ENCODE data around the gene ADCYAP1. TPM values are rescaled to one million over a fixed set of nuclear protein-coding genes. Genes with fewer than 3 reads are reported as not detected.

ADCYAP1 gene
- total RNA-seq, 1 donor from 2014 or later, result 1.5 TPM

- no peak for ATAC-seq
- H3K9me3 ChIP-seq, result no peaks in the 10 kb centered on the region
- H3K36me3 ChIP-seq, result no peaks in the 10 kb centered on the region
- no peak for DNase-seq
- TF ChIP-seq, protein P1, sequence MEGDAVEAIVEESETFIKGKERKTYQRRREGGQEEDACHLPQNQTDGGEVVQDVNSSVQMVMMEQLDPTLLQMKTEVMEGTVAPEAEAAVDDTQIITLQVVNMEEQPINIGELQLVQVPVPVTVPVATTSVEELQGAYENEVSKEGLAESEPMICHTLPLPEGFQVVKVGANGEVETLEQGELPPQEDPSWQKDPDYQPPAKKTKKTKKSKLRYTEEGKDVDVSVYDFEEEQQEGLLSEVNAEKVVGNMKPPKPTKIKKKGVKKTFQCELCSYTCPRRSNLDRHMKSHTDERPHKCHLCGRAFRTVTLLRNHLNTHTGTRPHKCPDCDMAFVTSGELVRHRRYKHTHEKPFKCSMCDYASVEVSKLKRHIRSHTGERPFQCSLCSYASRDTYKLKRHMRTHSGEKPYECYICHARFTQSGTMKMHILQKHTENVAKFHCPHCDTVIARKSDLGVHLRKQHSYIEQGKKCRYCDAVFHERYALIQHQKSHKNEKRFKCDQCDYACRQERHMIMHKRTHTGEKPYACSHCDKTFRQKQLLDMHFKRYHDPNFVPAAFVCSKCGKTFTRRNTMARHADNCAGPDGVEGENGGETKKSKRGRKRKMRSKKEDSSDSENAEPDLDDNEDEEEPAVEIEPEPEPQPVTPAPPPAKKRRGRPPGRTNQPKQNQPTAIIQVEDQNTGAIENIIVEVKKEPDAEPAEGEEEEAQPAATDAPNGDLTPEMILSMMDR (IDR thresholded peaks at IDR 0.05), result no peak
- H3K27me3 ChIP-seq, result peaks cover 8% of the 10 kb centered on the region
- intact Hi-C loops (cut with DNase I), result no loop called here
- H3K27ac ChIP-seq, result no peak overlapping the region
- no peaks in the 10 kb centered on the region for H3K4me1 ChIP-seq
- H3K4me3 ChIP-seq, result no peak overlapping the region
Measured at GRCh38 chr18:926946-927345, 22.3 kb downstream of the ADCYAP1 start.

DNA sequence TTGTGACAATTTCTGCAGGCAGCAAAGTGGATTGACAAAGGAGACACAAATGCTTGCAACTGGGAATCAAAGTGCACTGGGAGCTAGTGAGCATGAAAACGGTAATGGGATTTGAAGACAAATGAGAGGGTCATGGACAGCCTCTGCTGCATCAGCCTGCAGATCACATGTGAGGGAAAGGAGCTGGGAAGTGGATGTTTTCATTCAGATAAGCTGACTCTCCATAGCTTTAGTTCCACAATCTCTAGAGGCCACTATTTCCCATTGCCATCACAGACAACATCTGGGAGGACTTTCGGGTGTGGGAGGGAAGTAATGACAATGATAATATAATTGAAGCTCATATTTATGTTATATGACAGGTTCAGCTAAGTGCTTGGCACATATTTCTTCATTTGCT is 28.4 kb downstream of the ADCYAP1 start:
- DNase-seq (no peak), ATAC-seq (no peak)
- H3K4me1 ChIP-seq, result no peaks in the 10 kb centered on the region
- TF ChIP-seq, protein P1 (IDR thresholded peaks at IDR 0.05), result no peak
- intact Hi-C loops (cut with DNase I), result no loop called here
- no peaks in the 10 kb centered on the region for H3K9me3 ChIP-seq
- no peaks in the 10 kb centered on the region for H3K36me3 ChIP-seq
- H3K27ac ChIP-seq, result no peak overlapping the region
- H3K4me3 ChIP-seq, result no peak overlapping the region
- peaks cover 8% of the 10 kb centered on the region for H3K27me3 ChIP-seq

DNA sequence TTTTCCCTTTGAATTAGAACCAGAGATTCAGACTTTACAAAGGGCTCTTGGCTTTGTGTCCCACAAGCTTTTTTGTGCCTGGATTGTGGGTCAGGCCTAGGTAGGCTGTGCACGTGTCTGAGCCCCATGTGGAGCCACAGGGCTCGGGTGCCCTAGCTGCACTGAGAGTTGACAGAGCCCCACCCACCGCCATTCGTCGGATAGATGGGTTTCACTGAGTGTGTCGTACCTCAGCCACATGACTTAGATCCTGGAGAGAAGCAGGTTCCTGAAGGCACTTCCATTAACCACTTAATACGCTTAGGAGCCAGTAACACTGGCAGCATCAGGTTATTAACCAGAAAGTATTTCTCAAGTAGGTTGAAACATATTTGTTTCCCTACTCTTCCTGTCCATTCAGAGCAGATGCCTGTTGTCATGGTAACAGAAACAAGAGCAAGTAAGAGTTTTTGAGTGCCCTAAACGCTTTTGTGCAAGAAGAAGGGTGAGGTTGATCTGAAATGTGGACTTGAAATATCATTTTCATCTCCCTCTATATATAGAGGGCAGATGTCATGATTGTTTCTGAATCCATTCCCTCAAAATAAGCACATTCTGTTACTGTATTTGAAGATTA is 30.0 kb downstream of the ADCYAP1 start:
- Histone ChIP-seq H3K4me3 (no peak overlapping the region), H3K36me3 (no peaks in the 10 kb centered on the region), H3K4me1 (no peaks in the 10 kb centered on the region), H3K9me3 (no peaks in the 10 kb centered on the region), H3K27ac (no peak overlapping the region), H3K27me3 (peaks cover 8% of the 10 kb centered on the region)
- DNase-seq (peak; percentile 63), ATAC-seq (peak; percentile 67)
- TF ChIP-seq, protein P1 (IDR thresholded peaks at IDR 0.05), result no peak
- intact Hi-C loops (cut with DNase I), result no loop called here

DNA sequence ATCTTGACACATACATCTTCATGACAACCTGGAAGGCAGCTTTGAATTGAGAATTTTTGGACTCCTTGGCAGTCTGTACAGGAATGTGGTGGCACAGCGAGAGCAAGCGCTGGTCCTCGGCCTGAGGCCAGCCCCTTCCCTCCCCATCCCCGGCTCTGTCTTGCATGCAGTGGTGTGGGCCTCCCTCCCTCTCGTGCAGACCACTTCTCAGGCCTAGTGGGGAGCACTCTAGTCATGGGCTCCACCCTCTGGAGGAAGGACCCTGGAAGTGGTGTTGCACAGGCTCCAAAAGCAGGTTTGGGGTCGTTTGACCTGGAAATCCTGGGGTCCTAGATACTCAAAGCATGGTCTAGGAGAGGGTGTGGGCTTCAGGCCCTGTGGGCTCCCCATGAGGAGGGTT is 32.3 kb downstream of the ADCYAP1 start:
- TF ChIP-seq, protein P1 (IDR thresholded peaks at IDR 0.05), result no peak

GRCh38 chr18:939166-939565 is 34.5 kb downstream of the ADCYAP1 start:
- TF ChIP-seq, protein P1 (IDR thresholded peaks at IDR 0.05), result no peak
- Histone ChIP-seq H3K36me3 (no peaks in the 10 kb centered on the region), H3K9me3 (no peaks in the 10 kb centered on the region), H3K27me3 (no peaks in the 10 kb centered on the region), H3K4me1 (no peaks in the 10 kb centered on the region), H3K4me3 (no peak overlapping the region), H3K27ac (no peak overlapping the region)
- intact Hi-C loops (cut with DNase I), result no loop called here
- ATAC-seq (no peak), DNase-seq (no peak)

More for the DNA sequence above, 32.3 kb downstream of the ADCYAP1 start:
- H3K4me3 ChIP-seq, result no peak overlapping the region
- DNase-seq, result no peak
- no peak overlapping the region for H3K27ac ChIP-seq
- H3K4me1 ChIP-seq, result no peaks in the 10 kb centered on the region
- no peaks in the 10 kb centered on the region for H3K27me3 ChIP-seq
- H3K9me3 ChIP-seq, result no peaks in the 10 kb centered on the region
- ATAC-seq, result no peak
- H3K36me3 ChIP-seq, result no peaks in the 10 kb centered on the region
- intact Hi-C loops (cut with DNase I), result no loop called here

GRCh38 chr18:939958-940357 is 35.3 kb downstream of the ADCYAP1 start:
- H3K4me3 ChIP-seq, result no peak overlapping the region
- intact Hi-C loops (cut with DNase I), result no loop called here
- TF ChIP-seq, protein P1 (IDR thresholded peaks at IDR 0.05), result no peak
- H3K27me3 ChIP-seq, result no peaks in the 10 kb centered on the region
- DNase-seq (no peak), ATAC-seq (peak; percentile 31)
- no peaks in the 10 kb centered on the region for H3K9me3 ChIP-seq
- no peaks in the 10 kb centered on the region for H3K4me1 ChIP-seq
- H3K36me3 ChIP-seq, result no peaks in the 10 kb centered on the region
- no peak overlapping the region for H3K27ac ChIP-seq

All from upper lobe of right lung (tissue), 1 donor.